GM23338 (cell line): ENCODE data around the gene RGMB.

Experiments
- CREB1 ChIP-seq: fragments of 250-450 bp; sonication (Bioruptor Pico); IDR thresholded peaks from 2 replicates; pipeline ENCODE4 v1.5.0; 2020; ENCODE audit warnings: low read depth, mild to moderate bottlenecking, moderate library complexity
- EZH2 ChIP-seq: fragments of 200-600 bp; sonication (generic); IDR thresholded peaks from one replicate; pipeline ENCODE4 v1.8.0; 2017; ENCODE audit warnings: antibody characterized with exemption, mild to moderate bottlenecking, low read depth; ENCODE audit not compliant: unreplicated experiment
- EZH2phosphoT487 ChIP-seq: fragments of 200-600 bp; sonication (generic); IDR thresholded peaks from one replicate; pipeline ENCODE4 v1.8.1; 2018; ENCODE audit warnings: antibody characterized with exemption; ENCODE audit not compliant: unreplicated experiment
- JUNB ChIP-seq: IDR thresholded peaks from one replicate; pipeline ENCODE4 v1.6.1; 2016; ENCODE audit warnings: antibody characterized with exemption; ENCODE audit not compliant: unreplicated experiment
- NANOG ChIP-seq: IDR thresholded peaks from 2 replicates; pipeline ENCODE4 v1.6.1; 2016; ENCODE audit warnings: antibody characterized with exemption, borderline replicate concordance
- POLR2AphosphoS5 ChIP-seq: IDR thresholded peaks from 2 replicates; pipeline ENCODE4 v1.6.1; 2016; ENCODE audit warnings: antibody characterized with exemption, low read depth
- STAT1 ChIP-seq: IDR thresholded peaks from one replicate; pipeline ENCODE4 v1.6.1; 2016; ENCODE audit warnings: antibody characterized with exemption; ENCODE audit not compliant: unreplicated experiment
- ZNF114 ChIP-seq: fragments of 250-450 bp; sonication (Bioruptor Pico); IDR thresholded peaks from 2 replicates; pipeline ENCODE4 v1.5.0; 2020; ENCODE audit warnings: mild to moderate bottlenecking, moderate library complexity
- ZNF331 ChIP-seq: fragments of 250-450 bp; sonication (Bioruptor Pico); IDR thresholded peaks from 2 replicates; pipeline ENCODE4 v1.5.0; 2020; ENCODE audit warnings: low read depth, mild to moderate bottlenecking, moderate library complexity
- TF ChIP-seq, protein P1 (sequence below), 2 experiments: fragments of 200-600 bp in 1 of 2; sonication (generic) in 1 of 2; conservative IDR thresholded peaks; 2 replicates each; pipeline versions ENCODE4 v1.5.1 to v1.6.1; 2016 to 2017; ENCODE audit warnings: antibody characterized with exemption in 2 of 2, low read depth in 2 of 2, mild to moderate bottlenecking in 2 of 2, moderate library complexity in 1 of 2
- TF ChIP-seq, protein P2 (sequence below): IDR thresholded peaks from one replicate; pipeline ENCODE4 v1.6.1; 2018; ENCODE audit warnings: antibody characterized with exemption; ENCODE audit not compliant: unreplicated experiment
- TF ChIP-seq, protein P3 (sequence below): IDR thresholded peaks from 2 replicates; pipeline ENCODE4 v1.6.1; 2016; ENCODE audit warnings: antibody characterized with exemption

DNA sequence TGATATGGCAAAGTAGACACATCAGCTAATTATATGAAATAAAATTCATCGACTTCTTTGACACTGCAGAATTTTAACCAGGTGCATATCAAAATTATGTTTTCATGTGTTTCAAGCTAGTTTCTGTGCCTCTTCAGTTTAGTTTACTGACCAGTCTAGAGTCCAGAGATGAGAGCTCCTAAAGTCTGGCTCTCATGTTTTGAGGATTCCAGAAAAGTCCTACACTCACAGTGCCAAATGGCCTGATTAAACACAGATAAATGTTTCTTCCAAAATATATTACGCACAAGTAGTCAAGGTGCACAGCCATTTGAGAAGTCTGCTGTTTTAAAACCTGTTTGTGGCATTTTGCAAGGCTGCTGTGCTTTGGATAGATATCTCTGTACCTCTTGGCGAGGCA, 15.6 kb downstream of the RGMB start:
- TF ChIP-seq, protein P1, sequence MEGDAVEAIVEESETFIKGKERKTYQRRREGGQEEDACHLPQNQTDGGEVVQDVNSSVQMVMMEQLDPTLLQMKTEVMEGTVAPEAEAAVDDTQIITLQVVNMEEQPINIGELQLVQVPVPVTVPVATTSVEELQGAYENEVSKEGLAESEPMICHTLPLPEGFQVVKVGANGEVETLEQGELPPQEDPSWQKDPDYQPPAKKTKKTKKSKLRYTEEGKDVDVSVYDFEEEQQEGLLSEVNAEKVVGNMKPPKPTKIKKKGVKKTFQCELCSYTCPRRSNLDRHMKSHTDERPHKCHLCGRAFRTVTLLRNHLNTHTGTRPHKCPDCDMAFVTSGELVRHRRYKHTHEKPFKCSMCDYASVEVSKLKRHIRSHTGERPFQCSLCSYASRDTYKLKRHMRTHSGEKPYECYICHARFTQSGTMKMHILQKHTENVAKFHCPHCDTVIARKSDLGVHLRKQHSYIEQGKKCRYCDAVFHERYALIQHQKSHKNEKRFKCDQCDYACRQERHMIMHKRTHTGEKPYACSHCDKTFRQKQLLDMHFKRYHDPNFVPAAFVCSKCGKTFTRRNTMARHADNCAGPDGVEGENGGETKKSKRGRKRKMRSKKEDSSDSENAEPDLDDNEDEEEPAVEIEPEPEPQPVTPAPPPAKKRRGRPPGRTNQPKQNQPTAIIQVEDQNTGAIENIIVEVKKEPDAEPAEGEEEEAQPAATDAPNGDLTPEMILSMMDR (conservative IDR thresholded peaks at IDR 0.05; ENCODE audit: low read depth in 2 of 2): no peak
- no peak for TF ChIP-seq POLR2AphosphoS5
- TF ChIP-seq EZH2: no peak
- TF ChIP-seq, protein P2, sequence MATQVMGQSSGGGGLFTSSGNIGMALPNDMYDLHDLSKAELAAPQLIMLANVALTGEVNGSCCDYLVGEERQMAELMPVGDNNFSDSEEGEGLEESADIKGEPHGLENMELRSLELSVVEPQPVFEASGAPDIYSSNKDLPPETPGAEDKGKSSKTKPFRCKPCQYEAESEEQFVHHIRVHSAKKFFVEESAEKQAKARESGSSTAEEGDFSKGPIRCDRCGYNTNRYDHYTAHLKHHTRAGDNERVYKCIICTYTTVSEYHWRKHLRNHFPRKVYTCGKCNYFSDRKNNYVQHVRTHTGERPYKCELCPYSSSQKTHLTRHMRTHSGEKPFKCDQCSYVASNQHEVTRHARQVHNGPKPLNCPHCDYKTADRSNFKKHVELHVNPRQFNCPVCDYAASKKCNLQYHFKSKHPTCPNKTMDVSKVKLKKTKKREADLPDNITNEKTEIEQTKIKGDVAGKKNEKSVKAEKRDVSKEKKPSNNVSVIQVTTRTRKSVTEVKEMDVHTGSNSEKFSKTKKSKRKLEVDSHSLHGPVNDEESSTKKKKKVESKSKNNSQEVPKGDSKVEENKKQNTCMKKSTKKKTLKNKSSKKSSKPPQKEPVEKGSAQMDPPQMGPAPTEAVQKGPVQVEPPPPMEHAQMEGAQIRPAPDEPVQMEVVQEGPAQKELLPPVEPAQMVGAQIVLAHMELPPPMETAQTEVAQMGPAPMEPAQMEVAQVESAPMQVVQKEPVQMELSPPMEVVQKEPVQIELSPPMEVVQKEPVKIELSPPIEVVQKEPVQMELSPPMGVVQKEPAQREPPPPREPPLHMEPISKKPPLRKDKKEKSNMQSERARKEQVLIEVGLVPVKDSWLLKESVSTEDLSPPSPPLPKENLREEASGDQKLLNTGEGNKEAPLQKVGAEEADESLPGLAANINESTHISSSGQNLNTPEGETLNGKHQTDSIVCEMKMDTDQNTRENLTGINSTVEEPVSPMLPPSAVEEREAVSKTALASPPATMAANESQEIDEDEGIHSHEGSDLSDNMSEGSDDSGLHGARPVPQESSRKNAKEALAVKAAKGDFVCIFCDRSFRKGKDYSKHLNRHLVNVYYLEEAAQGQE: no peak
- TF ChIP-seq CREB1: no peak
- TF ChIP-seq EZH2phosphoT487: no peak
- TF ChIP-seq ZNF114 (CRISPR knock-in tag): no peak
- no peak for TF ChIP-seq JUNB
- TF ChIP-seq NANOG: no peak
- TF ChIP-seq ZNF331 (CRISPR knock-in tag): no peak
- TF ChIP-seq, protein P3, sequence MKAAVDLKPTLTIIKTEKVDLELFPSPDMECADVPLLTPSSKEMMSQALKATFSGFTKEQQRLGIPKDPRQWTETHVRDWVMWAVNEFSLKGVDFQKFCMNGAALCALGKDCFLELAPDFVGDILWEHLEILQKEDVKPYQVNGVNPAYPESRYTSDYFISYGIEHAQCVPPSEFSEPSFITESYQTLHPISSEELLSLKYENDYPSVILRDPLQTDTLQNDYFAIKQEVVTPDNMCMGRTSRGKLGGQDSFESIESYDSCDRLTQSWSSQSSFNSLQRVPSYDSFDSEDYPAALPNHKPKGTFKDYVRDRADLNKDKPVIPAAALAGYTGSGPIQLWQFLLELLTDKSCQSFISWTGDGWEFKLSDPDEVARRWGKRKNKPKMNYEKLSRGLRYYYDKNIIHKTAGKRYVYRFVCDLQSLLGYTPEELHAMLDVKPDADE: no peak
- no peak for TF ChIP-seq STAT1
